Measurements from ENCODE around the gene LRRC26.

DNA sequence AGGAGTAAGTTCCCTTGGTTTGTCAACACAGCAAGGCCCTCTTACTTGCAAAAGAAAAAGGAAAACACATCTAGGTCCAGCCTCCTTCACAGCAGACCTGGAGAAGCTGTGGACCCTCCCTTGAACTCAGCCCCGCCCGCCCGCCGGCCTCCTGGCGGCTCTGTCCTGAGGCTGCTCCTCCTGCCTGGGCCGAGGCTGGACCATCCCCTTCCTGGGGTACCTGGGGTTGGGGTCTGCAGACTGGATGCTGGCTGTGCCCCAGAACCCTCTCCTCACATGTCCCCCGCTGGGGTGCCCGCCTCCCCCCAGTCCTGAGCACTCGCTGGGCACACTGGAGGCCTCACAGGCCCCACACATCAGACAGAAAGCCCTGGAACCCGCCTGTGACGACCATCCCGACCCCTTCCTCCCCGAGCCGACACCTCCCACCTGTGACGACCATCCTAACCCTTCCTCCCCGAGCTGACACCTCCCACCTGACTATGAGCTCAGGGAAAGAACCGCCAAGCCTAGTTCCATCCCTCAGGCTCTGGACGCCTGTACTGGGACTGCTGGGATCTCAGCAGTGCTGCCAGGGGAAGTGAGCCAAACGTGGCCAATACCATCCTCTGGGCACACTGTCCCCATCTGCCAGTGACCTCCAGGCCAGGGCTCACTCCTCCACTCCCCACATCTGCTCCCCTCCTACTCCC lies 9.2 kb upstream of the LRRC26 start:
- TF ChIP-seq POLR2A (IDR thresholded peaks at IDR 0.05; ENCODE audit: borderline replicate concordance, extremely low read depth, insufficient read depth, insufficient read length) (no peak), SP1 (IDR thresholded peaks at IDR 0.05; ENCODE audit: low read depth) (no peak), YY1 (IDR thresholded peaks at IDR 0.05; ENCODE audit: extremely low read depth, insufficient replicate concordance, low read depth, low read length) (no peak), RAD21 (IDR thresholded peaks at IDR 0.05; ENCODE audit: low read depth) (no peak), ZFX (IDR thresholded peaks at IDR 0.05) (no peak), JUND (IDR thresholded peaks at IDR 0.05) (no peak), EZH2 (IDR thresholded peaks at IDR 0.05) (no peak), POLR2AphosphoS5 (IDR thresholded peaks at IDR 0.05; ENCODE audit: low read depth, low read length) (no peak), EZH2phosphoT487 (IDR thresholded peaks at IDR 0.05; ENCODE audit: borderline replicate concordance) (no peak), TCF7L2 (IDR thresholded peaks at IDR 0.05; ENCODE audit: borderline replicate concordance, extremely low read depth, insufficient read depth, insufficient read length) (no peak)
- TF ChIP-seq, protein P1, sequence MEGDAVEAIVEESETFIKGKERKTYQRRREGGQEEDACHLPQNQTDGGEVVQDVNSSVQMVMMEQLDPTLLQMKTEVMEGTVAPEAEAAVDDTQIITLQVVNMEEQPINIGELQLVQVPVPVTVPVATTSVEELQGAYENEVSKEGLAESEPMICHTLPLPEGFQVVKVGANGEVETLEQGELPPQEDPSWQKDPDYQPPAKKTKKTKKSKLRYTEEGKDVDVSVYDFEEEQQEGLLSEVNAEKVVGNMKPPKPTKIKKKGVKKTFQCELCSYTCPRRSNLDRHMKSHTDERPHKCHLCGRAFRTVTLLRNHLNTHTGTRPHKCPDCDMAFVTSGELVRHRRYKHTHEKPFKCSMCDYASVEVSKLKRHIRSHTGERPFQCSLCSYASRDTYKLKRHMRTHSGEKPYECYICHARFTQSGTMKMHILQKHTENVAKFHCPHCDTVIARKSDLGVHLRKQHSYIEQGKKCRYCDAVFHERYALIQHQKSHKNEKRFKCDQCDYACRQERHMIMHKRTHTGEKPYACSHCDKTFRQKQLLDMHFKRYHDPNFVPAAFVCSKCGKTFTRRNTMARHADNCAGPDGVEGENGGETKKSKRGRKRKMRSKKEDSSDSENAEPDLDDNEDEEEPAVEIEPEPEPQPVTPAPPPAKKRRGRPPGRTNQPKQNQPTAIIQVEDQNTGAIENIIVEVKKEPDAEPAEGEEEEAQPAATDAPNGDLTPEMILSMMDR (IDR thresholded peaks at IDR 0.05 in 2 of 3, conservative IDR thresholded peaks at IDR 0.05 in 1 of 3; ENCODE audit: borderline replicate concordance in 1 of 3, insufficient read depth in 1 of 3, low read depth in 2 of 3, low read length in 2 of 3): no peak
- TF ChIP-seq, protein P2, sequence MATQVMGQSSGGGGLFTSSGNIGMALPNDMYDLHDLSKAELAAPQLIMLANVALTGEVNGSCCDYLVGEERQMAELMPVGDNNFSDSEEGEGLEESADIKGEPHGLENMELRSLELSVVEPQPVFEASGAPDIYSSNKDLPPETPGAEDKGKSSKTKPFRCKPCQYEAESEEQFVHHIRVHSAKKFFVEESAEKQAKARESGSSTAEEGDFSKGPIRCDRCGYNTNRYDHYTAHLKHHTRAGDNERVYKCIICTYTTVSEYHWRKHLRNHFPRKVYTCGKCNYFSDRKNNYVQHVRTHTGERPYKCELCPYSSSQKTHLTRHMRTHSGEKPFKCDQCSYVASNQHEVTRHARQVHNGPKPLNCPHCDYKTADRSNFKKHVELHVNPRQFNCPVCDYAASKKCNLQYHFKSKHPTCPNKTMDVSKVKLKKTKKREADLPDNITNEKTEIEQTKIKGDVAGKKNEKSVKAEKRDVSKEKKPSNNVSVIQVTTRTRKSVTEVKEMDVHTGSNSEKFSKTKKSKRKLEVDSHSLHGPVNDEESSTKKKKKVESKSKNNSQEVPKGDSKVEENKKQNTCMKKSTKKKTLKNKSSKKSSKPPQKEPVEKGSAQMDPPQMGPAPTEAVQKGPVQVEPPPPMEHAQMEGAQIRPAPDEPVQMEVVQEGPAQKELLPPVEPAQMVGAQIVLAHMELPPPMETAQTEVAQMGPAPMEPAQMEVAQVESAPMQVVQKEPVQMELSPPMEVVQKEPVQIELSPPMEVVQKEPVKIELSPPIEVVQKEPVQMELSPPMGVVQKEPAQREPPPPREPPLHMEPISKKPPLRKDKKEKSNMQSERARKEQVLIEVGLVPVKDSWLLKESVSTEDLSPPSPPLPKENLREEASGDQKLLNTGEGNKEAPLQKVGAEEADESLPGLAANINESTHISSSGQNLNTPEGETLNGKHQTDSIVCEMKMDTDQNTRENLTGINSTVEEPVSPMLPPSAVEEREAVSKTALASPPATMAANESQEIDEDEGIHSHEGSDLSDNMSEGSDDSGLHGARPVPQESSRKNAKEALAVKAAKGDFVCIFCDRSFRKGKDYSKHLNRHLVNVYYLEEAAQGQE (IDR thresholded peaks at IDR 0.05; ENCODE audit: low read depth): no peak
- TF ChIP-seq, protein P3, sequence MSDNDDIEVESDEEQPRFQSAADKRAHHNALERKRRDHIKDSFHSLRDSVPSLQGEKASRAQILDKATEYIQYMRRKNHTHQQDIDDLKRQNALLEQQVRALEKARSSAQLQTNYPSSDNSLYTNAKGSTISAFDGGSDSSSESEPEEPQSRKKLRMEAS (IDR thresholded peaks at IDR 0.05): no peak

Data from HCT116 (cell line).